ENCODE results near the gene ARHGEF4. TPM values are rescaled to one million over a fixed set of nuclear protein-coding genes. Genes with fewer than 3 reads are reported as not detected.

The ARHGEF4 gene
- total and polyA plus RNA-seq, 2 donors from 2014 or later, result 0.90 to 0.94 TPM

DNA sequence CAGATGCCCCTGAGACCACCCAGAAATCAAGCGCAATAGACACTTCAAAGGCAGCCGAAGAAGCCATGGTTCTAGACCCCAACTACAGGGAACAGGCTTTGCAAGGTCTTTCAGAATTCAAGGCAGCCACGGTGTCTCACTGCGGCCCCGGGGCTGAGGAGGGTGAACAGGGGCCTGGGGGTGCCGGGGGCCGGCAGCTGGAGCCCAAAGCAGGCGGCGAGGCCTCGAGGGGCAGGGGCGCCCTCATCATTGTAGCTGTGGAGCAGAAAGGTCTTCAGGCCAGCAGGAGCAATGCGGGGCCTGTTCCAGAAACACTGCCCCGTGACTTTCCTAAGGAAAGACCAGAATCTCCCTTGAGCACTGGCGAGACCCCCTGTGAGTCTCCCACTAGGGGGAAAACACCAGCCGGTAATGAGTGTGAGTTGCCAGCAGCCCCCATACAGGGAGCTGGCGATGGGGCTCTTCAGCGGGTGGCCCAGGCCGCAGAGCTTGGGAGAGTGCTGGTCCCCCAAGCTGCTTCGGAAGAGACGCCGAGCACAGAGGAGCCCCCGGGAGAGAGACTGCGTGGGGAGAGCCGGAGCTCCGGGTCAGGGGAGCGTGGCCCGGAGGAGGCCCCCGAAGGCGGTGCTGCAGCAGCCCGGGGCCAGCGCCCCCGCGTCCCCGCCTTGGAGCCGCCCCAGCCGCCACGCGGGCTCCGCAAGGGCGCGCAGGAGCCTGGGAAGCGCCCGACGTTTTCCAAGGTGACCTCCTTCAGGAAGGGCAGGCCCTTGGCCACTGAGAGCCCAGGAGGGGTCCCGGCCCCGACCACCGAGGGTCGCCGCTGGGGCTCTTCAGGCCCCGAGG, 79.1 kb downstream of the ARHGEF4 start:
- intact Hi-C loops (cut with DNase I), result no loop called here
- TF ChIP-seq, protein P1, sequence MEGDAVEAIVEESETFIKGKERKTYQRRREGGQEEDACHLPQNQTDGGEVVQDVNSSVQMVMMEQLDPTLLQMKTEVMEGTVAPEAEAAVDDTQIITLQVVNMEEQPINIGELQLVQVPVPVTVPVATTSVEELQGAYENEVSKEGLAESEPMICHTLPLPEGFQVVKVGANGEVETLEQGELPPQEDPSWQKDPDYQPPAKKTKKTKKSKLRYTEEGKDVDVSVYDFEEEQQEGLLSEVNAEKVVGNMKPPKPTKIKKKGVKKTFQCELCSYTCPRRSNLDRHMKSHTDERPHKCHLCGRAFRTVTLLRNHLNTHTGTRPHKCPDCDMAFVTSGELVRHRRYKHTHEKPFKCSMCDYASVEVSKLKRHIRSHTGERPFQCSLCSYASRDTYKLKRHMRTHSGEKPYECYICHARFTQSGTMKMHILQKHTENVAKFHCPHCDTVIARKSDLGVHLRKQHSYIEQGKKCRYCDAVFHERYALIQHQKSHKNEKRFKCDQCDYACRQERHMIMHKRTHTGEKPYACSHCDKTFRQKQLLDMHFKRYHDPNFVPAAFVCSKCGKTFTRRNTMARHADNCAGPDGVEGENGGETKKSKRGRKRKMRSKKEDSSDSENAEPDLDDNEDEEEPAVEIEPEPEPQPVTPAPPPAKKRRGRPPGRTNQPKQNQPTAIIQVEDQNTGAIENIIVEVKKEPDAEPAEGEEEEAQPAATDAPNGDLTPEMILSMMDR (IDR thresholded peaks at IDR 0.05; ENCODE audit: borderline replicate concordance, extremely low read depth, insufficient read depth), result no peak
- FAIRE-seq, result no peak
- no peaks in the 10 kb centered on the region for H3K4me1 ChIP-seq (ENCODE audit: control insufficient read depth in 2 of 3, insufficient read depth in 2 of 3, low read depth in 1 of 3, low read length in 3 of 3)
- H3K27ac ChIP-seq (ENCODE audit: low read depth in 2 of 2, low read length in 2 of 2), result no peak overlapping the region
- no peaks in the 10 kb centered on the region for H3K9me3 ChIP-seq (ENCODE audit: control insufficient read depth in 2 of 3, insufficient read depth in 1 of 3, low read length in 3 of 3)
- no peaks in the 10 kb centered on the region for H3K27me3 ChIP-seq (ENCODE audit: control insufficient read depth, insufficient read depth, low read length)
- no peak overlapping the region for H3K9ac ChIP-seq (ENCODE audit: low read length in 3 of 3)
- peak in 2 of 5 donors; percentile 19 to 20 for DNase-seq
- H3K4me3 ChIP-seq (ENCODE audit: low read length in 3 of 3), result no peak overlapping the region
- no peaks in the 10 kb centered on the region for H3K36me3 ChIP-seq (ENCODE audit: control insufficient read depth in 2 of 3, insufficient read depth in 3 of 3, low read length in 3 of 3)

DNA sequence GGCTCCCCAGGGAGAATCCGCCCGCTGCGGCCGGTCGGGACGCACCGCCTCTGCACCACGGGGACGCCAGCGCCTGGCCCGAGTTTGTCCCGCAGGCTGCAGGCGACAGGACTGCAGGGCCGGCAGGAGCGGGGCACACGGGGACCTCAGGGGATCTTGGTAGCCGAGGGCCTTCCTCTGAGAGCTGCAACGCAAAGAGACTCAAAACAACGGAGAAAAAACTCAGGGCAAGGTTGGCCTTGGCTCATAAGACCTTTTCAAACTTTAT, 79.7 kb downstream of the ARHGEF4 start:
- Histone ChIP-seq H3K9me3 (ENCODE audit: control insufficient read depth in 2 of 3, insufficient read depth in 1 of 3, low read length in 3 of 3) (no peaks in the 10 kb centered on the region), H3K27me3 (ENCODE audit: control insufficient read depth, insufficient read depth, low read length) (no peaks in the 10 kb centered on the region), H3K9ac (ENCODE audit: low read length in 3 of 3) (no peak overlapping the region), H3K4me1 (ENCODE audit: control insufficient read depth in 2 of 3, insufficient read depth in 2 of 3, low read depth in 1 of 3, low read length in 3 of 3) (no peaks in the 10 kb centered on the region), H3K27ac (ENCODE audit: low read depth in 2 of 2, low read length in 2 of 2) (no peak overlapping the region), H3K4me3 (ENCODE audit: low read length in 3 of 3) (no peak overlapping the region), H3K36me3 (ENCODE audit: control insufficient read depth in 2 of 3, insufficient read depth in 3 of 3, low read length in 3 of 3) (no peaks in the 10 kb centered on the region)
- TF ChIP-seq, protein P1 (IDR thresholded peaks at IDR 0.05; ENCODE audit: borderline replicate concordance, extremely low read depth, insufficient read depth), result no peak
- DNase-seq (no peak), FAIRE-seq (no peak)
- intact Hi-C loops (cut with DNase I), result no loop called here

DNA sequence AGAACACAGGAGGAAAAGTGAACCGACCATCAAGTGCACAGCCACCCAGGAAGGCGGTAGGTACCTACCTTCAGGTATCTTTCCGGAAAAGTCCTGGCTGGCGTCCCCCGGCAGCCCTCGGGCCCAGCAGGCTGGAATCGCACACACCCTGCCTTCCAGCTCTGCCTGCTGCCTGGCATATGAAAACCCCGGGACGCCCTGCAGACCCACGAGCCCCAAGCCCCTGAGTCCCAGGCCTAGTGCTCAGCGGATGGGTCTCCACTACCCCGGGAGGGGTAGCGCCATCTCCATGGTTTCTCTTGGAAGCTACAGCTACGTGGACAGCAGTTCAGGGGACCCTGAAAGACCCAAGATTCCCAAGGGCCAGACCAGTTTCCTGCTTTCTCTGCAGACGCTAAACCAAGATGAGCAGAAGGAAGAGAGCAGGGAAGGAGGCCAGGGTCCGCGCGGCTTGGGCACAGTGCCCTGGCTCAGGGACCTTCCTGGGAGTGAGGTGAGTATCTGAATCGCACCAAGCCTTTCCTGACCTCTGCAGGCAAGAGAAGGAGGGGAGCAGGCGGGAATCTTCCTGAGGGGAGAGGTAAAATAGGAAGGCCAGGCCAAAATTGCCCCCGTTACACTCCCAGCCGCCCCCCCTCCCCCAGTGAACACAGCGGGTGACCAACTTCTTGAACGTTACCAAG, 80.4 kb downstream of the ARHGEF4 start:
- FAIRE-seq, result no peak
- Histone ChIP-seq H3K4me1 (ENCODE audit: control insufficient read depth in 2 of 3, insufficient read depth in 2 of 3, low read depth in 1 of 3, low read length in 3 of 3) (no peaks in the 10 kb centered on the region), H3K4me3 (ENCODE audit: low read length in 3 of 3) (no peak overlapping the region), H3K27me3 (ENCODE audit: control insufficient read depth, insufficient read depth, low read length) (no peaks in the 10 kb centered on the region), H3K27ac (ENCODE audit: low read depth in 2 of 2, low read length in 2 of 2) (no peak overlapping the region), H3K36me3 (ENCODE audit: control insufficient read depth in 2 of 3, insufficient read depth in 3 of 3, low read length in 3 of 3) (no peaks in the 10 kb centered on the region), H3K9ac (ENCODE audit: low read length in 3 of 3) (no peak overlapping the region), H3K9me3 (ENCODE audit: control insufficient read depth in 2 of 3, insufficient read depth in 1 of 3, low read length in 3 of 3) (no peaks in the 10 kb centered on the region)
- TF ChIP-seq, protein P1 (IDR thresholded peaks at IDR 0.05; ENCODE audit: borderline replicate concordance, extremely low read depth, insufficient read depth), result no peak
- DNase-seq, result no peak
- intact Hi-C loops (cut with DNase I), result no loop called here

All from kidney (tissue), 14 donors.